H9 (cell line): ENCODE measurements around the gene CAMK2N1. TPM values are rescaled to one million over a fixed set of nuclear protein-coding genes. Genes with fewer than 3 reads are reported as not detected.
A peak's percentile ranks its signal among the peaks of the same experiment; 100 is the strongest.

Experiments used
- DNase-seq: peaks from one replicate; pipeline ENCODE4 v3.0.0-alpha.2; 2017
- H2AFZ ChIP-seq: one replicate; pipeline ENCODE4 v1.6.1; 2013; ENCODE audit warnings: mild to moderate bottlenecking, low read length, control low read depth, moderate library complexity
- H2AK5ac ChIP-seq: 2 replicates; pipeline ENCODE4 v1.6.1; 2013; ENCODE audit warnings: low read length, control low read depth, mixed read lengths; ENCODE audit not compliant: insufficient read length
- H2BK120ac ChIP-seq: one replicate; pipeline ENCODE4 v1.6.1; 2013; ENCODE audit warnings: low read depth, mild to moderate bottlenecking, low read length, control low read depth, inconsistent platforms; ENCODE audit not compliant: poor library complexity, severe bottlenecking
- H2BK12ac ChIP-seq: 2 replicates; pipeline ENCODE4 v1.6.1; 2013; ENCODE audit warnings: low read length, control low read depth, mixed read lengths, low read depth; ENCODE audit not compliant: insufficient read length
- H2BK15ac ChIP-seq: 2 replicates; pipeline ENCODE4 v1.6.1; 2013; ENCODE audit warnings: low read depth, low read length, control low read depth
- H2BK20ac ChIP-seq: one replicate; pipeline ENCODE4 v1.6.1; 2013; ENCODE audit warnings: low read depth, mild to moderate bottlenecking, low read length, control low read depth, inconsistent platforms; ENCODE audit not compliant: poor library complexity, severe bottlenecking
- H2BK5ac ChIP-seq: 2 replicates; pipeline ENCODE4 v1.6.1; 2013; ENCODE audit warnings: low read length, control low read depth, mixed read lengths; ENCODE audit not compliant: insufficient read length
- H3K14ac ChIP-seq: 2 replicates; pipeline ENCODE4 v1.6.1; 2013; ENCODE audit warnings: low read length, control low read depth; ENCODE audit not compliant: insufficient read depth
- H3K18ac ChIP-seq: 2 replicates; pipeline ENCODE4 v1.6.1; 2013; ENCODE audit warnings: low read depth, mild to moderate bottlenecking, mixed read lengths, low read length, control low read depth; ENCODE audit not compliant: insufficient read length
- H3K23ac ChIP-seq: 2 replicates; pipeline ENCODE4 v1.6.1; 2013; ENCODE audit warnings: low read length, control low read depth, mixed read lengths, low read depth; ENCODE audit not compliant: insufficient read length
- H3K23me2 ChIP-seq: 2 replicates; pipeline ENCODE4 v1.6.1; 2013; ENCODE audit warnings: low read depth, mild to moderate bottlenecking, mixed read lengths, low read length, control low read depth; ENCODE audit not compliant: insufficient read length, poor library complexity, severe bottlenecking
- H3K27ac ChIP-seq: 2 replicates; pipeline ENCODE4 v1.5.1; 2013; ENCODE audit warnings: low read length, control low read depth, mixed read lengths, low read depth; ENCODE audit not compliant: insufficient read length
- H3K27me3 ChIP-seq: 2 replicates; pipeline ENCODE4 v1.6.1; 2013; ENCODE audit warnings: low read length, control low read depth, inconsistent platforms; ENCODE audit not compliant: insufficient read depth
- H3K4ac ChIP-seq: 2 replicates; pipeline ENCODE4 v1.6.1; 2013; ENCODE audit warnings: low read depth, mild to moderate bottlenecking, control low read depth, inconsistent platforms, low read length, moderate library complexity
- H3K4me1 ChIP-seq: 2 replicates; pipeline ENCODE4 v1.6.1; 2013; ENCODE audit warnings: low read length, control low read depth, inconsistent platforms; ENCODE audit not compliant: insufficient read depth
- H3K4me2 ChIP-seq: 2 replicates; pipeline ENCODE4 v1.6.1; 2013; ENCODE audit warnings: low read length, control low read depth, mixed read lengths; ENCODE audit not compliant: insufficient read length, insufficient read depth
- H3K56ac ChIP-seq: 2 replicates; pipeline ENCODE4 v1.6.1; 2013; ENCODE audit warnings: low read depth, mild to moderate bottlenecking, mixed read lengths, low read length, control low read depth; ENCODE audit not compliant: insufficient read length
- H3K79me1 ChIP-seq: 2 replicates; pipeline ENCODE4 v1.6.1; 2013; ENCODE audit warnings: low read depth, mild to moderate bottlenecking, moderate library complexity, low read length, control low read depth, inconsistent platforms; ENCODE audit not compliant: insufficient read depth, poor library complexity, severe bottlenecking
- H3K79me2 ChIP-seq: 2 replicates; pipeline ENCODE4 v1.6.1; 2013; ENCODE audit warnings: low read length, control low read depth, inconsistent platforms; ENCODE audit not compliant: insufficient read depth
- H3K9ac ChIP-seq: 2 replicates; pipeline ENCODE4 v1.6.1; 2013; ENCODE audit warnings: low read length, control low read depth, mixed read lengths; ENCODE audit not compliant: insufficient read length; ENCODE audit errors: extremely low read depth
- H3K9me3 ChIP-seq: one replicate; pipeline ENCODE4 v1.6.1; 2013; ENCODE audit warnings: low read depth, low read length, inconsistent platforms; ENCODE audit not compliant: control insufficient read depth
- H3T11ph ChIP-seq: one replicate; pipeline ENCODE4 v1.6.1; 2013; ENCODE audit warnings: mild to moderate bottlenecking, low read length, control low read depth, inconsistent platforms
- H4K20me1 ChIP-seq: one replicate; pipeline ENCODE4 v1.6.1; 2013; ENCODE audit not compliant: control insufficient read depth, insufficient read length, insufficient read depth
- H4K5ac ChIP-seq: 2 replicates; pipeline ENCODE4 v1.6.1; 2013; ENCODE audit warnings: low read depth, mild to moderate bottlenecking, mixed read lengths, low read length, control low read depth; ENCODE audit not compliant: insufficient read length
- H4K8ac ChIP-seq: replicated peaks from 2 replicates; pipeline ENCODE4 v1.6.1; 2013; ENCODE audit warnings: low read length, control low read depth, mixed read lengths, low read depth; ENCODE audit not compliant: insufficient read length
- H4K91ac ChIP-seq: 2 replicates; pipeline ENCODE4 v1.6.1; 2013; ENCODE audit warnings: low read depth, mild to moderate bottlenecking, moderate library complexity, mixed read lengths, low read length, control low read depth; ENCODE audit not compliant: insufficient read length
- H3K27ac Mint-ChIP-seq, 3 experiments: 2 replicates in 2 of 3; 3 replicates in 1 of 3; pipeline ENCODE4 v1.8.0; 2020 to 2021; ENCODE audit warnings: mixed read lengths in 3 of 3, mild to moderate bottlenecking in 1 of 3, moderate library complexity in 1 of 3
- H3K27me3 Mint-ChIP-seq: 2 replicates; pipeline ENCODE4 v1.8.0; 2021; ENCODE audit warnings: low read depth, mild to moderate bottlenecking, moderate library complexity, mixed read lengths
- H3K36me3 Mint-ChIP-seq, 3 experiments: 2 replicates in 2 of 3; 3 replicates in 1 of 3; pipeline ENCODE4 v1.8.0; 2020 to 2021; ENCODE audit warnings: low read depth in 3 of 3, mixed read lengths in 3 of 3; ENCODE audit not compliant: insufficient read depth in 1 of 3
- H3K4me1 Mint-ChIP-seq, 2 experiments: 2 replicates each; pipeline ENCODE4 v1.8.0; 2020; ENCODE audit warnings: mixed read lengths in 2 of 2
- H3K4me3 Mint-ChIP-seq, 2 experiments: 2 replicates in 1 of 2; 3 replicates in 1 of 2; pipeline ENCODE4 v1.8.0; 2020 to 2021; ENCODE audit warnings: mild to moderate bottlenecking in 2 of 2, mixed read lengths in 2 of 2, moderate library complexity in 1 of 2
- H3K9me3 Mint-ChIP-seq, 2 experiments: 2 replicates in 1 of 2; 3 replicates in 1 of 2; pipeline ENCODE4 v1.8.0; 2020; ENCODE audit warnings: mild to moderate bottlenecking in 2 of 2, mixed read lengths in 2 of 2, moderate library complexity in 1 of 2
- WGBS: extraction: QIAGEN DNeasy Blood & Tissue Kit; methylation state at CpG from one replicate; pipeline ENCODE4 v1.1.7; 2013; ENCODE audit warnings: missing lambda C conversion rate, low lambda C conversion rate, mixed read lengths; ENCODE audit not compliant: insufficient read length; ENCODE audit errors: extremely low coverage; 5-methylcytosine and 5-hydroxymethylcytosine counted together
- total RNA-seq: library from RNA; stranded (reverse); gene quantifications from 2 replicates; pipeline ENCODE4 v1.2.1, GENCODE V29; 2021
- TF ChIP-seq, protein P1 (sequence below): fragments of 200-600 bp; sonication (generic); conservative IDR thresholded peaks from 3 replicates; pipeline ENCODE4 v1.8.0; 2021; ENCODE audit warnings: antibody characterized with exemption, mild to moderate bottlenecking

Gene CAMK2N1
- total RNA-seq, 1 experiment from 2014 or later: 1.2 TPM

DNA sequence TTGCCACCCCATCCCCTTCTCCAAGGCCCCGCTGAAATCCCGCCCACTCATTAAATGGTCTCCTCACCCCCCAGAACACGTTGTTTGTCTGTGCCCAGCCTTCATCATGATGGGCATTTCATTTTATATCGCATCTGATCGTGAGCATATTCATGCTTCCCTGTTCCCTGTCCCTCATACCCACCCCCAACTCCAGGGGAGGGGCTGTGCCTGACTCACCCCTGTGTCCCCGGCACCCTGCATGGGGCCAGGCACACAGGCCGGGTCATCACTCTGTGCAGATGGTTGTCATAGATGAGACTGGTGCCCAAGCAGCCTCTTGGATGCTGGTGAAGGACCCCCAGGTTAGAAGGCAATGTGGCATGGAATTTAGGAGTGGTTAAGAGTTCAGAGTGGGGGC, 11.0 kb downstream of the CAMK2N1 start:
- Histone ChIP-seq H4K91ac (no peak overlapping the region), H2AFZ (no peak overlapping the region), H4K20me1 (no peaks in the 10 kb centered on the region), H3K4me1 (peaks cover 7% of the 10 kb centered on the region; the same call in 1 of the 2 replicates), H4K8ac (no peak overlapping the region), H2AK5ac (no peak overlapping the region), H3K9me3 (no peaks in the 10 kb centered on the region), H3K4ac (no peak overlapping the region), H3K27ac (no peak overlapping the region), H3K56ac (no peak overlapping the region), H3K79me1 (no peaks in the 10 kb centered on the region), H3K14ac (no peak overlapping the region), H3K18ac (no peak overlapping the region), H3K27me3 (no peaks in the 10 kb centered on the region; the same call in 1 of the 2 replicates), H2BK5ac (no peak overlapping the region), H3T11ph (no peak overlapping the region), H2BK15ac (no peak overlapping the region), H2BK20ac (no peak overlapping the region), H3K9ac (no peak overlapping the region), H2BK120ac (no peak overlapping the region), H3K23me2 (no peaks in the 10 kb centered on the region), H3K23ac (no peak overlapping the region), H3K4me2 (no peak overlapping the region), H4K5ac (no peak overlapping the region), H2BK12ac (no peak overlapping the region), H3K79me2 (no peaks in the 10 kb centered on the region)
- H3K27me3 Mint-ChIP-seq: peaks cover 71% of the 10 kb centered on the region
- DNase-seq: no peak
- H3K9me3 Mint-ChIP-seq: no peaks in the 10 kb centered on the region; a peak in 1 of 5 replicates
- TF ChIP-seq, protein P1, sequence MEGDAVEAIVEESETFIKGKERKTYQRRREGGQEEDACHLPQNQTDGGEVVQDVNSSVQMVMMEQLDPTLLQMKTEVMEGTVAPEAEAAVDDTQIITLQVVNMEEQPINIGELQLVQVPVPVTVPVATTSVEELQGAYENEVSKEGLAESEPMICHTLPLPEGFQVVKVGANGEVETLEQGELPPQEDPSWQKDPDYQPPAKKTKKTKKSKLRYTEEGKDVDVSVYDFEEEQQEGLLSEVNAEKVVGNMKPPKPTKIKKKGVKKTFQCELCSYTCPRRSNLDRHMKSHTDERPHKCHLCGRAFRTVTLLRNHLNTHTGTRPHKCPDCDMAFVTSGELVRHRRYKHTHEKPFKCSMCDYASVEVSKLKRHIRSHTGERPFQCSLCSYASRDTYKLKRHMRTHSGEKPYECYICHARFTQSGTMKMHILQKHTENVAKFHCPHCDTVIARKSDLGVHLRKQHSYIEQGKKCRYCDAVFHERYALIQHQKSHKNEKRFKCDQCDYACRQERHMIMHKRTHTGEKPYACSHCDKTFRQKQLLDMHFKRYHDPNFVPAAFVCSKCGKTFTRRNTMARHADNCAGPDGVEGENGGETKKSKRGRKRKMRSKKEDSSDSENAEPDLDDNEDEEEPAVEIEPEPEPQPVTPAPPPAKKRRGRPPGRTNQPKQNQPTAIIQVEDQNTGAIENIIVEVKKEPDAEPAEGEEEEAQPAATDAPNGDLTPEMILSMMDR: no peak
- no CpG with 5 or more reads among the region's 7 CpGs for WGBS
- peaks cover 27 to 34% of the 10 kb centered on the region in 2 experiments for H3K4me1 Mint-ChIP-seq
- no peaks in the 10 kb centered on the region for H3K36me3 Mint-ChIP-seq
- no peak overlapping the region; a peak in 1 of 7 replicates for H3K27ac Mint-ChIP-seq
- peak overlapping the region in 1 of 2 experiments; percentile 7; a peak in 2 of 5 replicates for H3K4me3 Mint-ChIP-seq
